OCI-LY7 (cell line): Measurements from ENCODE around the gene GMDS. TPM values are rescaled to one million over a fixed set of nuclear protein-coding genes. Genes with fewer than 3 reads are reported as not detected.

Experiments
- BruUV-seq: library from RNA; stranded (reverse); fragments of 400-500 nt; replicated peaks from 2 replicates; lab custom pipeline; 2021; lab: Mats Ljungman, UMichigan
- CTCF ChIA-PET: fragments of 300-600 bp; sonication (Branson Sonifier 250); formaldehyde crosslinking; loops from one replicate; lab custom pipeline; 2022; ENCODE audit warnings: antibody characterized with exemption; ENCODE audit not compliant: unreplicated experiment; lab: Charles Lee
- POLR2A ChIA-PET: fragments of 300-600 bp; sonication (Branson Sonifier 250); formaldehyde crosslinking; loops from one replicate; lab custom pipeline; 2022; ENCODE audit warnings: antibody characterized with exemption; lab: Charles Lee
- DNase-seq: peaks from one replicate; pipeline ENCODE4 v3.0.0-alpha.2; 2015; ENCODE audit warnings: low spot score
- H2AFZ ChIP-seq: fragments of 200-600 bp; sonication (generic), shearing (Covaris generic); 2 replicates; pipeline ENCODE4 v1.6.1; 2014; ENCODE audit warnings: mild to moderate bottlenecking, antibody characterized with exemption, low read length, moderate library complexity
- H3K27ac ChIP-seq: fragments of 200-600 bp; sonication (generic); 2 replicates; pipeline ENCODE4 v1.5.1; 2014; ENCODE audit warnings: mixed run types, low read depth, mild to moderate bottlenecking, moderate library complexity, low read length, inconsistent platforms; ENCODE audit not compliant: poor library complexity, severe bottlenecking
- H3K36me3 ChIP-seq: fragments of 200-600 bp; sonication (generic); 2 replicates; pipeline ENCODE4 v1.6.1; 2014; ENCODE audit warnings: mild to moderate bottlenecking, antibody characterized with exemption, low read length, moderate library complexity, mixed read lengths; ENCODE audit not compliant: insufficient read depth
- H3K4me1 ChIP-seq: fragments of 200-600 bp; sonication (generic); 2 replicates; pipeline ENCODE4 v1.5.1; 2014; ENCODE audit warnings: mild to moderate bottlenecking, low read length; ENCODE audit not compliant: insufficient read depth, poor library complexity, severe bottlenecking
- H3K4me2 ChIP-seq: fragments of 200-600 bp; sonication (generic); 2 replicates; pipeline ENCODE4 v1.6.1; 2014; ENCODE audit warnings: mild to moderate bottlenecking, low read length
- H3K4me3 ChIP-seq: fragments of 200-600 bp; sonication (generic); 2 replicates; pipeline ENCODE4 v1.5.1; 2014; ENCODE audit warnings: mild to moderate bottlenecking, low read depth, low read length; ENCODE audit not compliant: poor library complexity, severe bottlenecking
- H3K79me2 ChIP-seq: fragments of 200-600 bp; sonication (generic); 2 replicates; pipeline ENCODE4 v1.6.1; 2016; ENCODE audit warnings: low read depth, mild to moderate bottlenecking, low read length, moderate library complexity, mixed read lengths; ENCODE audit not compliant: insufficient read depth
- H3K9me2 ChIP-seq: fragments of 200-600 bp; sonication (generic); 2 replicates; pipeline ENCODE4 v1.6.1; 2016; ENCODE audit warnings: mild to moderate bottlenecking, low read length, mixed read lengths; ENCODE audit not compliant: insufficient read depth
- H3K9me3 ChIP-seq: fragments of 200-600 bp; sonication (generic); 2 replicates; pipeline ENCODE4 v1.6.1; 2014; ENCODE audit warnings: mild to moderate bottlenecking, mixed run types, low read length, mixed read lengths
- H4K20me1 ChIP-seq: fragments of 200-600 bp; sonication (generic); 2 replicates; pipeline ENCODE4 v1.6.1; 2014; ENCODE audit warnings: mild to moderate bottlenecking, antibody characterized with exemption, low read length, moderate library complexity, mixed read lengths; ENCODE audit not compliant: insufficient read depth
- EZH2phosphoT487 ChIP-seq: fragments of 200-600 bp; sonication (generic); IDR thresholded peaks from 2 replicates; pipeline ENCODE4 v1.6.1; 2018; ENCODE audit warnings: low read depth, borderline replicate concordance, mild to moderate bottlenecking, mixed run types, antibody characterized with exemption, low read length, moderate library complexity, mixed read lengths
- intact Hi-C: fragments of 100-400 bp; cut with micrococcal nuclease; formaldehyde crosslinking; loops from one replicate; pipeline ENCODE4 v1.10.0; 2022; ENCODE audit not compliant: unreplicated experiment
- total RNA-seq, 2 experiments: library from RNA; depleted of rRNA in 1 of 2; stranded (reverse); fragments of >200 nt in 1 of 2; shearing (Covaris generic) in 1 of 2; gene quantifications; 2 replicates each; pipeline ENCODE4 v1.2.3, GENCODE V29; 2014 to 2022
- TF ChIP-seq, protein P1 (sequence below): fragments of 200-600 bp; sonication (generic); conservative IDR thresholded peaks from 2 replicates; pipeline ENCODE4 v1.5.1; 2014; ENCODE audit warnings: mild to moderate bottlenecking, antibody characterized with exemption, low read length, moderate library complexity, mixed read lengths

The GMDS gene
- total RNA-seq, 2 experiments from 2014 or later = 9.9 to 26.8 TPM

DNA sequence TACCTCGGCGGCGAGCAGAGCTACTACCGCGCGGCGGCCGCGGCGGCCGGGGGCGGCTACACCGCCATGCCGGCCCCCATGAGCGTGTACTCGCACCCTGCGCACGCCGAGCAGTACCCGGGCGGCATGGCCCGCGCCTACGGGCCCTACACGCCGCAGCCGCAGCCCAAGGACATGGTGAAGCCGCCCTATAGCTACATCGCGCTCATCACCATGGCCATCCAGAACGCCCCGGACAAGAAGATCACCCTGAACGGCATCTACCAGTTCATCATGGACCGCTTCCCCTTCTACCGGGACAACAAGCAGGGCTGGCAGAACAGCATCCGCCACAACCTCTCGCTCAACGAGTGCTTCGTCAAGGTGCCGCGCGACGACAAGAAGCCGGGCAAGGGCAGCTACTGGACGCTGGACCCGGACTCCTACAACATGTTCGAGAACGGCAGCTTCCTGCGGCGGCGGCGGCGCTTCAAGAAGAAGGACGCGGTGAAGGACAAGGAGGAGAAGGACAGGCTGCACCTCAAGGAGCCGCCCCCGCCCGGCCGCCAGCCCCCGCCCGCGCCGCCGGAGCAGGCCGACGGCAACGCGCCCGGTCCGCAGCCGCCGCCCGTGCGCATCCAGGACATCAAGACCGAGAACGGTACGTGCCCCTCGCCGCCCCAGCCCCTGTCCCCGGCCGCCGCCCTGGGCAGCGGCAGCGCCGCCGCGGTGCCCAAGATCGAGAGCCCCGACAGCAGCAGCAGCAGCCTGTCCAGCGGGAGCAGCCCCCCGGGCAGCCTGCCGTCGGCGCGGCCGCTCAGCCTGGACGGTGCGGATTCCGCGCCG is 634.7 kb downstream of the GMDS start:
- Histone ChIP-seq H3K4me1 (no peaks in the 10 kb centered on the region), H3K9me3 (no peaks in the 10 kb centered on the region), H3K9me2 (no peaks in the 10 kb centered on the region), H3K4me2 (no peak overlapping the region), H3K27ac (no peak overlapping the region), H3K36me3 (no peaks in the 10 kb centered on the region), H3K79me2 (no peaks in the 10 kb centered on the region), H3K4me3 (no peak overlapping the region), H4K20me1 (no peaks in the 10 kb centered on the region), H2AFZ (no peak overlapping the region)
- no TSS peak for BruUV-seq
- DNase-seq = no peak
- TF ChIP-seq EZH2phosphoT487 = no peak
- TF ChIP-seq, protein P1, sequence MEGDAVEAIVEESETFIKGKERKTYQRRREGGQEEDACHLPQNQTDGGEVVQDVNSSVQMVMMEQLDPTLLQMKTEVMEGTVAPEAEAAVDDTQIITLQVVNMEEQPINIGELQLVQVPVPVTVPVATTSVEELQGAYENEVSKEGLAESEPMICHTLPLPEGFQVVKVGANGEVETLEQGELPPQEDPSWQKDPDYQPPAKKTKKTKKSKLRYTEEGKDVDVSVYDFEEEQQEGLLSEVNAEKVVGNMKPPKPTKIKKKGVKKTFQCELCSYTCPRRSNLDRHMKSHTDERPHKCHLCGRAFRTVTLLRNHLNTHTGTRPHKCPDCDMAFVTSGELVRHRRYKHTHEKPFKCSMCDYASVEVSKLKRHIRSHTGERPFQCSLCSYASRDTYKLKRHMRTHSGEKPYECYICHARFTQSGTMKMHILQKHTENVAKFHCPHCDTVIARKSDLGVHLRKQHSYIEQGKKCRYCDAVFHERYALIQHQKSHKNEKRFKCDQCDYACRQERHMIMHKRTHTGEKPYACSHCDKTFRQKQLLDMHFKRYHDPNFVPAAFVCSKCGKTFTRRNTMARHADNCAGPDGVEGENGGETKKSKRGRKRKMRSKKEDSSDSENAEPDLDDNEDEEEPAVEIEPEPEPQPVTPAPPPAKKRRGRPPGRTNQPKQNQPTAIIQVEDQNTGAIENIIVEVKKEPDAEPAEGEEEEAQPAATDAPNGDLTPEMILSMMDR = no peak
- CTCF ChIA-PET = no interaction called here
- POLR2A ChIA-PET = no interaction called here
- intact Hi-C loops = no loop called here

- Histone ChIP-seq H3K4me3 (no peak within 1 kb of the TSS), H3K9me3 (no peaks in the 10 kb centered on the region), H3K27ac (no peak within 1 kb of the TSS), H3K36me3 (no peaks in the 10 kb centered on the region), H3K9me2 (no peaks in the 10 kb centered on the region), H3K4me1 (no peaks in the 10 kb centered on the region), H3K4me2 (peak within 1 kb of the TSS; percentile 42; the same call in 1 of the 2 replicates), H3K79me2 (no peaks in the 10 kb centered on the region), H2AFZ (no peak within 1 kb of the TSS), H4K20me1 (no peaks in the 10 kb centered on the region)
- POLR2A ChIA-PET = no interaction called here
- TF ChIP-seq, protein P1 = no peak
- no peak for TF ChIP-seq EZH2phosphoT487
- BruUV-seq = no TSS peak
- intact Hi-C loops = loop anchor here (10.0 kb wide), 1 partner anchor 835 kb away; no protein-coding TSS in a partner anchor
- no peak for DNase-seq
- CTCF ChIA-PET = no interaction called here
Observed at GRCh38 chr6:1609648-1610496, 635.5 kb downstream of the GMDS start, which contains the start of gene FOXC1. Gene FOXC1, plus strand, starts transcription at chr6:1609915. Its CDS starts 531 bp downstream, at chr6:1610446.
